ENCODE measurements around the gene OR10H2.
"Not testable (repeated sequence)": the region's sequence is repeated elsewhere in the genome, so short reads cannot be mapped to it uniquely, and the experiment has no call there.

The OR10H2 gene

GRCh38 chr19:15727724-15728123, at the start of gene OR10H2:
Gene OR10H2 (plus strand): TSS chr19:15728024. CDS start chr19:15728044, 20 bp downstream.
- Histone ChIP-seq H3K79me2 (ENCODE audit: insufficient read depth, low read length) (no peaks in the 10 kb centered on the region), H2AFZ (ENCODE audit: low read length) (no peak within 1 kb of the TSS)

GRCh38 chr19:15679089-15679488, 48.7 kb upstream of the OR10H2 start:
- Histone ChIP-seq H3K36me3 (ENCODE audit: insufficient read depth, low read length) (no peaks in the 10 kb centered on the region), H3K9ac (ENCODE audit: low read depth, low read length, poor library complexity, severe bottlenecking) (no peak overlapping the region), H2AFZ (ENCODE audit: low read length) (no peak overlapping the region), H3K27me3 (ENCODE audit: insufficient read depth, low read length, poor library complexity, severe bottlenecking) (no peaks in the 10 kb centered on the region), H4K20me1 (ENCODE audit: insufficient read depth, low read length, poor library complexity, severe bottlenecking) (no peaks in the 10 kb centered on the region), H3K4me1 (ENCODE audit: insufficient read depth, low read length, poor library complexity, severe bottlenecking) (no peaks in the 10 kb centered on the region), H3K9me3 (ENCODE audit: insufficient read depth, low read depth, low read length) (no peaks in the 10 kb centered on the region), H3K79me2 (ENCODE audit: insufficient read depth, low read length) (no peaks in the 10 kb centered on the region), H3K4me3 (ENCODE audit: low read length, poor library complexity, severe bottlenecking) (no peak overlapping the region), H3K9me2 (replicated peaks; ENCODE audit: low read depth, low read length) (no peaks in the 10 kb centered on the region), H3K4me2 (ENCODE audit: low read depth, low read length, poor library complexity, severe bottlenecking) (no peak overlapping the region), H3F3A (ENCODE audit: low read depth) (no peaks in the 10 kb centered on the region)
- TF ChIP-seq EZH2phosphoT487 (IDR thresholded peaks at IDR 0.05; ENCODE audit: borderline replicate concordance) (no peak), CTCF (conservative IDR thresholded peaks at IDR 0.05; ENCODE audit: low read length) (no peak)

More at GRCh38 chr19:15727724-15728123, at the start of gene OR10H2:
- TF ChIP-seq EZH2phosphoT487 (IDR thresholded peaks at IDR 0.05; ENCODE audit: borderline replicate concordance) (no peak), CTCF (conservative IDR thresholded peaks at IDR 0.05; ENCODE audit: low read length) (no peak)
- H4K20me1 ChIP-seq (ENCODE audit: insufficient read depth, low read length, poor library complexity, severe bottlenecking), result no peaks in the 10 kb centered on the region
- H3K36me3 ChIP-seq (ENCODE audit: insufficient read depth, low read length), result no peaks in the 10 kb centered on the region
- no peaks in the 10 kb centered on the region for H3K4me1 ChIP-seq (ENCODE audit: insufficient read depth, low read length, poor library complexity, severe bottlenecking)
- H3K4me2 ChIP-seq (ENCODE audit: low read depth, low read length, poor library complexity, severe bottlenecking), result no peak within 1 kb of the TSS
- no peak within 1 kb of the TSS for H3K4me3 ChIP-seq (ENCODE audit: low read length, poor library complexity, severe bottlenecking)
- H3K9me3 ChIP-seq (ENCODE audit: insufficient read depth, low read depth, low read length), result no peaks in the 10 kb centered on the region
- H3F3A ChIP-seq (ENCODE audit: low read depth), result no peaks in the 10 kb centered on the region
- H3K9me2 ChIP-seq (replicated peaks; ENCODE audit: low read depth, low read length), result no peaks in the 10 kb centered on the region
- no peaks in the 10 kb centered on the region for H3K27me3 ChIP-seq (ENCODE audit: insufficient read depth, low read length, poor library complexity, severe bottlenecking)
- H3K9ac ChIP-seq (ENCODE audit: low read depth, low read length, poor library complexity, severe bottlenecking), result no peak within 1 kb of the TSS

- H3K9me2 ChIP-seq (replicated peaks; ENCODE audit: low read depth, low read length); H4K20me1 ChIP-seq (ENCODE audit: insufficient read depth, low read length, poor library complexity, severe bottlenecking); H3K4me3 ChIP-seq (ENCODE audit: low read length, poor library complexity, severe bottlenecking); H3K4me1 ChIP-seq (ENCODE audit: insufficient read depth, low read length, poor library complexity, severe bottlenecking); H3K9me3 ChIP-seq (ENCODE audit: insufficient read depth, low read depth, low read length); H3K36me3 ChIP-seq (ENCODE audit: insufficient read depth, low read length); H3F3A ChIP-seq (ENCODE audit: low read depth); H3K27me3 ChIP-seq (ENCODE audit: insufficient read depth, low read length, poor library complexity, severe bottlenecking); H3K4me2 ChIP-seq (ENCODE audit: low read depth, low read length, poor library complexity, severe bottlenecking); H2AFZ ChIP-seq (ENCODE audit: low read length); H3K79me2 ChIP-seq (ENCODE audit: insufficient read depth, low read length); H3K9ac ChIP-seq (ENCODE audit: low read depth, low read length, poor library complexity, severe bottlenecking): not testable (repeated sequence)
Observed at GRCh38 chr19:15679865-15680264, 48.0 kb upstream of the OR10H2 start.

- no peaks in the 10 kb centered on the region for H3K9me2 ChIP-seq (replicated peaks; ENCODE audit: low read depth, low read length)
- no peaks in the 10 kb centered on the region for H3K79me2 ChIP-seq (ENCODE audit: insufficient read depth, low read length)
- TF ChIP-seq CTCF (conservative IDR thresholded peaks at IDR 0.05; ENCODE audit: low read length) (no peak), EZH2phosphoT487 (IDR thresholded peaks at IDR 0.05; ENCODE audit: borderline replicate concordance) (no peak)
- no peak overlapping the region for H3K4me2 ChIP-seq (ENCODE audit: low read depth, low read length, poor library complexity, severe bottlenecking)
- no peaks in the 10 kb centered on the region for H3F3A ChIP-seq (ENCODE audit: low read depth)
- no peaks in the 10 kb centered on the region for H4K20me1 ChIP-seq (ENCODE audit: insufficient read depth, low read length, poor library complexity, severe bottlenecking)
- no peaks in the 10 kb centered on the region for H3K9me3 ChIP-seq (ENCODE audit: insufficient read depth, low read depth, low read length)
- H3K9ac ChIP-seq (ENCODE audit: low read depth, low read length, poor library complexity, severe bottlenecking), result no peak overlapping the region
- H3K4me3 ChIP-seq (ENCODE audit: low read length, poor library complexity, severe bottlenecking), result no peak overlapping the region
- no peaks in the 10 kb centered on the region for H3K27me3 ChIP-seq (ENCODE audit: insufficient read depth, low read length, poor library complexity, severe bottlenecking)
- no peaks in the 10 kb centered on the region for H3K36me3 ChIP-seq (ENCODE audit: insufficient read depth, low read length)
- no peaks in the 10 kb centered on the region for H3K4me1 ChIP-seq (ENCODE audit: insufficient read depth, low read length, poor library complexity, severe bottlenecking)
- no peak overlapping the region for H2AFZ ChIP-seq (ENCODE audit: low read length)
Observed at GRCh38 chr19:15680478-15681322, 47.1 kb upstream of the OR10H2 start.

All from Loucy (cell line).